ENCODE measurements around the gene TDRD7. TPM values are rescaled to one million over a fixed set of nuclear protein-coding genes. Genes with fewer than 3 reads are reported as not detected.

The TDRD7 gene
- total RNA-seq, 1 donor from 2014 or later, result 8.1 TPM

DNA sequence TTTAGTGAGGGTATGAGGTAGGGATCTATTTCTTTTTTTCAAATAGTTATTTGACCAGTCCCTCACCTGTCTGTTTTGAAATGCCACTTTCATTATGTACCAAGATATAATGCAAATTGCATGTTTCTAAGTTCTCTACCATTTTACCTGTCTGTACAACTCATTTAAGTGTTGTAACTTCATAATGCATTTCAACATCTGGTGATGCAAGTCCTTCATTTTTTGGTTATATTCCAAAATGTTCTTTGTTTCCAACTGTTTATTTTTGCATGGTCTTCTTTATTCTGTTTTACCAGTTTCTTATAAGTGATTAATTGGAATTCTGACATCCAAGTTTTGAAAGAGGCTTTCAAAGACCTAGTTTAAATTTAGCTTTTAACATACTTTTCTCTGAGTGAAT, 26.8 kb downstream of the TDRD7 start:
- H3K79me2 ChIP-seq (ENCODE audit: low read depth), result no peaks in the 10 kb centered on the region
- H3K27me3 ChIP-seq, result no peaks in the 10 kb centered on the region
- no peak overlapping the region for H3K4me3 ChIP-seq
- H3K4me1 ChIP-seq, result peaks cover 19% of the 10 kb centered on the region
- no peaks in the 10 kb centered on the region for H3K9me3 ChIP-seq (ENCODE audit: low read depth)
- no peaks in the 10 kb centered on the region for H3K36me3 ChIP-seq
- DNase-seq (ENCODE audit: low spot score), result no peak
- peaks cover 17% of the 10 kb centered on the region for H3K4me1 Mint-ChIP-seq
- no peak overlapping the region for H3K4me3 Mint-ChIP-seq
- no peak overlapping the region for H3K27ac ChIP-seq
- H3K36me3 Mint-ChIP-seq, result no peaks in the 10 kb centered on the region
- H3K27me3 Mint-ChIP-seq (ENCODE audit: insufficient read depth, low read depth), result no peaks in the 10 kb centered on the region
- H4K20me1 ChIP-seq (ENCODE audit: low read depth), result no peaks in the 10 kb centered on the region
- H3K4me2 ChIP-seq, result no peak overlapping the region
- no peaks in the 10 kb centered on the region for H3F3A ChIP-seq (ENCODE audit: low read depth)
- no peak overlapping the region for H3K27ac Mint-ChIP-seq
- H3K9me3 Mint-ChIP-seq, result no peaks in the 10 kb centered on the region
- H3K9ac ChIP-seq, result no peak overlapping the region
- TF ChIP-seq EZH2 (IDR thresholded peaks at IDR 0.05) (no peak), EZH2phosphoT487 (IDR thresholded peaks at IDR 0.05) (no peak)
- TF ChIP-seq, protein P1, sequence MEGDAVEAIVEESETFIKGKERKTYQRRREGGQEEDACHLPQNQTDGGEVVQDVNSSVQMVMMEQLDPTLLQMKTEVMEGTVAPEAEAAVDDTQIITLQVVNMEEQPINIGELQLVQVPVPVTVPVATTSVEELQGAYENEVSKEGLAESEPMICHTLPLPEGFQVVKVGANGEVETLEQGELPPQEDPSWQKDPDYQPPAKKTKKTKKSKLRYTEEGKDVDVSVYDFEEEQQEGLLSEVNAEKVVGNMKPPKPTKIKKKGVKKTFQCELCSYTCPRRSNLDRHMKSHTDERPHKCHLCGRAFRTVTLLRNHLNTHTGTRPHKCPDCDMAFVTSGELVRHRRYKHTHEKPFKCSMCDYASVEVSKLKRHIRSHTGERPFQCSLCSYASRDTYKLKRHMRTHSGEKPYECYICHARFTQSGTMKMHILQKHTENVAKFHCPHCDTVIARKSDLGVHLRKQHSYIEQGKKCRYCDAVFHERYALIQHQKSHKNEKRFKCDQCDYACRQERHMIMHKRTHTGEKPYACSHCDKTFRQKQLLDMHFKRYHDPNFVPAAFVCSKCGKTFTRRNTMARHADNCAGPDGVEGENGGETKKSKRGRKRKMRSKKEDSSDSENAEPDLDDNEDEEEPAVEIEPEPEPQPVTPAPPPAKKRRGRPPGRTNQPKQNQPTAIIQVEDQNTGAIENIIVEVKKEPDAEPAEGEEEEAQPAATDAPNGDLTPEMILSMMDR (IDR thresholded peaks at IDR 0.05), result no peak
- H2AFZ ChIP-seq (replicated peaks), result no peak overlapping the region

DNA sequence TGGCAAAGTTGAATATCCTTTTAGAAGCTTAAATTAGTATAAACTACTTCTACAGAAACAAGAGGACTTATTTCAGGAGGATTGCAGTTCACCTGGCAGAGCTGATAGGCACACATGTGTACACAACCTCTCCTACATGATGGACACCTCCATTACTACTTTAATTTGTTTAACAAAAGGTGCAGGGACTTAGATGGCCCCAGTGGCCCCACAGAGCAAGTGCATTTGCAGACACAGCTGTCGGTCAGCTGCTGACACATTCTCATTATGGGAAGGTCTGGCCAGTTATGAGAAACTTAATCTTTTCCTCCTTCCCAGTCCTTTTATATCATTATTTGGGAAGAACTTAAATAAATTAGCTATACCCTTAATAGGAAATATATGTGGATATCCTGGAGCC, 28.3 kb downstream of the TDRD7 start:
- Mint-ChIP-seq H3K36me3 (no peaks in the 10 kb centered on the region), H3K4me3 (no peak overlapping the region), H3K27me3 (ENCODE audit: insufficient read depth, low read depth) (no peaks in the 10 kb centered on the region), H3K4me1 (peaks cover 17% of the 10 kb centered on the region), H3K9me3 (no peaks in the 10 kb centered on the region), H3K27ac (no peak overlapping the region)
- Histone ChIP-seq H3K4me3 (no peak overlapping the region), H3K36me3 (no peaks in the 10 kb centered on the region), H3K9ac (no peak overlapping the region), H3K27me3 (no peaks in the 10 kb centered on the region), H3F3A (ENCODE audit: low read depth) (no peaks in the 10 kb centered on the region), H3K4me1 (peaks cover 19% of the 10 kb centered on the region), H3K79me2 (ENCODE audit: low read depth) (no peaks in the 10 kb centered on the region), H3K27ac (no peak overlapping the region), H3K4me2 (no peak overlapping the region), H3K9me3 (ENCODE audit: low read depth) (no peaks in the 10 kb centered on the region), H2AFZ (replicated peaks) (no peak overlapping the region), H4K20me1 (ENCODE audit: low read depth) (no peaks in the 10 kb centered on the region)
- no peak for TF ChIP-seq EZH2 (IDR thresholded peaks at IDR 0.05)
- TF ChIP-seq, protein P1 (IDR thresholded peaks at IDR 0.05), result peak; percentile 25
- no peak for TF ChIP-seq EZH2phosphoT487 (IDR thresholded peaks at IDR 0.05)
- peak; percentile 28 for DNase-seq (ENCODE audit: low spot score)

DNA sequence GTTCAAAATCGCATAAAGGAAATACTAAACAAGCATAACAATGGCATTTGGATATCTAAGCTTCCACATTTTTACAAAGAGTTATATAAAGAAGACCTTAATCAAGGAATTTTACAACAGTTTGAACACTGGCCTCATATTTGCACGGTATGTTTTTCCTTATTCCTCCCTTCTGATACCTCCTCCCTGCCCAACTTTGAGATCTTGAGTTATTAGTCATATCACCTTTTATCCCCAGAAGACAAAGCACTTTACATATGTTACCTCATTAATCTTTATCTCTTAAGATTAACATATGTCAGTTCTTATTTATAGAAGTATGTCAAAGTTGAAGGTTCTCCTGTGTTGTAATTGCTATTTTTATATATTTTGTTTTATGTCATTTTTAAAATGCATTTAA, 29.8 kb downstream of the TDRD7 start:
- no peak overlapping the region for H3K4me2 ChIP-seq
- Mint-ChIP-seq H3K36me3 (no peaks in the 10 kb centered on the region), H3K4me1 (peaks cover 17% of the 10 kb centered on the region), H3K9me3 (no peaks in the 10 kb centered on the region), H3K27ac (no peak overlapping the region), H3K4me3 (no peak overlapping the region), H3K27me3 (ENCODE audit: insufficient read depth, low read depth) (no peaks in the 10 kb centered on the region)
- no peaks in the 10 kb centered on the region for H3K27me3 ChIP-seq
- H3K36me3 ChIP-seq, result no peaks in the 10 kb centered on the region
- H3K79me2 ChIP-seq (ENCODE audit: low read depth), result no peaks in the 10 kb centered on the region
- H3K4me3 ChIP-seq, result no peak overlapping the region
- H3K27ac ChIP-seq, result no peak overlapping the region
- peaks cover 19% of the 10 kb centered on the region for H3K4me1 ChIP-seq
- no peak overlapping the region for H2AFZ ChIP-seq (replicated peaks)
- H3K9ac ChIP-seq, result no peak overlapping the region
- H3K9me3 ChIP-seq (ENCODE audit: low read depth), result no peaks in the 10 kb centered on the region
- no peaks in the 10 kb centered on the region for H3F3A ChIP-seq (ENCODE audit: low read depth)
- H4K20me1 ChIP-seq (ENCODE audit: low read depth), result no peaks in the 10 kb centered on the region
- TF ChIP-seq, protein P1 (IDR thresholded peaks at IDR 0.05), result no peak
- no peak for TF ChIP-seq EZH2 (IDR thresholded peaks at IDR 0.05)
- TF ChIP-seq EZH2phosphoT487 (IDR thresholded peaks at IDR 0.05), result no peak
- DNase-seq (ENCODE audit: low spot score), result no peak

Measured in neural progenitor cell (in vitro differentiated cells).